D721Med (cell line): ENCODE results near the gene FYCO1.

Source experiments
- DNase-seq: peaks from one replicate; pipeline ENCODE4 v3.0.0; 2011; ENCODE audit warnings: low spot score; ENCODE audit not compliant: insufficient read length
- FAIRE-seq: peaks from 2 replicates; lab custom pipeline; 2011; peaks lifted over from hg19 to GRCh38; lab: Jason Lieb, UNC
- CTCF ChIP-seq: IDR thresholded peaks from 2 replicates; pipeline ENCODE4 v1.5.1; 2012; ENCODE audit warnings: mild to moderate bottlenecking, control low read depth; ENCODE audit not compliant: insufficient read depth; ENCODE audit errors: missing control alignments

FYCO1 gene

GRCh38 chr3:45967724-45968123 is 27.9 kb downstream of the FYCO1 start:
- no peak for TF ChIP-seq CTCF
- DNase-seq, result no peak
- no peak for FAIRE-seq

- TF ChIP-seq CTCF, result no peak
- FAIRE-seq (no peak), DNase-seq (no peak)
Measured at GRCh38 chr3:45966950-45967640, 28.5 kb downstream of the FYCO1 start.

- DNase-seq (no peak), FAIRE-seq (no peak)
- no peak for TF ChIP-seq CTCF
Measured at GRCh38 chr3:45966371-45966791, 29.2 kb downstream of the FYCO1 start.

- no peak for FAIRE-seq
- TF ChIP-seq CTCF, result no peak
- no peak for DNase-seq
Measured at GRCh38 chr3:45965653-45966052, 30.0 kb downstream of the FYCO1 start.

GRCh38 chr3:45965253-45965652 is 30.4 kb downstream of the FYCO1 start:
- no peak for FAIRE-seq
- no peak for DNase-seq
- no peak for TF ChIP-seq CTCF

- FAIRE-seq, result no peak
- no peak for DNase-seq
- no peak for TF ChIP-seq CTCF
Measured at GRCh38 chr3:45964139-45964538, 31.5 kb downstream of the FYCO1 start.

- no peak for TF ChIP-seq CTCF
- no peak for DNase-seq
- no peak for FAIRE-seq
Measured at GRCh38 chr3:45962033-45962432, 33.6 kb downstream of the FYCO1 start.
